Inflammatory macrophage treated with lipopolysaccharide for 4 hours (primary cell): ENCODE measurements around the gene LGALS9C.
"Not testable (repeated sequence)": the region's sequence is repeated elsewhere in the genome, so short reads cannot be mapped to it uniquely, and the experiment has no call there.

Experiments
- DNase-seq: peaks from one replicate; pipeline ENCODE4 v3.0.0-alpha.2; 2020

LGALS9C gene

DNA sequence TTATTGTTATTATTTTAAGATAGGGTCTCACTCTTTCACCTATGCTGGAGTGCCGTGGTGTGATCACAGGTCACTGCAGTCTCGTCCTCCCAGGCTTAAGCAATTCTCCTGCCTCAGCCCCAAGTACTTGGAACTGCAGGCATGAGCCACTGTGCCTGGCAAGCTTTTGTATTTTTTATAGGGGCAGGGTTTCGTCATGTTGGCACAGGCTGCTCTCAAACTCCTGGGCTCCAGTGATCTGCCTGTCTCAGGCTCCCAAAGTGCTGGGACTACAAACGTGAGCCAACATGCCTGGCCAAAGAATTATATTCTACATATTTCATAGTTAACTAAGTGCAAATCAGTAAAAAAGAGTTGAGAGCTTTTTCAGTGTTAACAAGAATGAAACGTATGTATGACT is 65.6 kb downstream of the LGALS9C start:
- DNase-seq, result not testable (repeated sequence)

DNA sequence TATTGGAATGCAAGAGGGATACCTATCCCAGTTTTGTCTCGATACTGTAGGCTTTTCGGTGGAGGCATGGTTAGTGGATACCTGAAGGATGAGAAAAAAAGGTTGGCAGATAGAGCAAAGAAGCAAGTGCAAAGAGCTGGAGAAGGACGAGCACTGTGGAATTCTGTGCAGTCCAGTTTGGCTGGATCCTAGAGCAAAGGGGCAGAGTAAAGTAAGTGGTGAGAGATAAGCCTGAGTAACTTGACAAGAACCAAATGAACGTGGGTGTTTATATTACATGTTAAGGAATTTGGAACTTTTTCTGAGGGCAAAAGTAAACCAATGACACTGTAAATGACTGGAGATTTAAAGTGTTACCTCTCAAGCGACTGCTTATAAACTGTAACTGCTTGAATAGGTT is 66.3 kb downstream of the LGALS9C start:
- not testable (repeated sequence) for DNase-seq
